HG02943 (cell line): Measurements from ENCODE around the gene PRDM2.

Source experiments
- ATAC-seq: cut with Tn5 transposase; IDR thresholded peaks from one replicate; pipeline ENCODE4 v1.9.1; 2021; ENCODE audit warnings: mild to moderate bottlenecking, low read depth, moderate library complexity; ENCODE audit not compliant: unreplicated experiment

PRDM2 gene

DNA sequence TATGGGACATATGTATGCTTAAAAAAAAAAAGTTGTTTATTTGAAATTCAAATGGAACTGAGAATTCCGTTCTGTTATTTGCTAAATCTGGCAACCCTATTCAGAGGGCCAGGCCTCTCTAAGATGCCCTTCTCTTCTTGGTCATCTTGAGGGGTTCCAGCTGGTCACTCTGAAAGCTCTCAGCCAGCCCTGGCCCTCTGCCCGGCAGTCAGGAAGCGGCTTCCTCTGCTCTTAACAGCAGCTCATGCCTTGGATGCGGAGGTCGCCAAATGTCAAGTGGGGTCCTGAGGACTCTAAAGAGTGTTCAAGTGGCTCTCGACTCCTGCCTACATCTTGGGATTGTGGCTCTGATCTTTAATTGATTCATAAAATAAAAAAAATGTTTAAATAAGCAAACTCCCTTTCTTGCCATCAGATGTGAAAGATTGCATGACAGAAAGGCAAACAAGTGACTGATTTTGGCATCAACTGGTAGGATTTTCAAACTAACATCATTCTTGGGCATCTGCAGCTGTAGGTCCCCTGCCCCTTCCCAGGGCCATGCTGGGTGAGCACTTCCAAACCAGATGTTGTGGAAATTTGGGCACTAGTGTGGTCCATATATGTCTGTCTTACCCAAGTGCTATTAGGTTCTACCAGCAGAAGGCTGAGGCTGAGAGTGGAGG lies 130.8 kb downstream of the PRDM2 start:
- no peak for ATAC-seq

DNA sequence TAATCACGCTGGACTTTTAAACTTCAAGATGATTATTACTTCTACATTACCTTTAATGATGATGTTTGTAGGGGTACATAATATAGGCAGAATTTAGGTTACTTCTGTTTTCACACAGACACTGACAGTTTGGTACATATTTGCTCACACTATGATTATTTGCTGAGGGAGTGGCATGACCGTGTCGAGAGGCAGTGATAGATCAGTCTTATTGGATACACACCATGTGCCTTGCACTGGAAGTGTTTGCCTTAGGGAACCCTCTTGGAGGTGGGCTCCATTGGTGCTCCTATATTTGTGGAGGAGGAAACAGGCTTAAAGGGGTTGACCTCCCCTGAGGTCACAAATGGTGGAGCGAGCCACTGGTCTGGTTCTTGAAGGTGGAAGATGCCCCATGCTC lies 132.1 kb downstream of the PRDM2 start:
- ATAC-seq = no peak

- no peak for ATAC-seq
Measured at GRCh38 chr1:13832536-13832935, 132.5 kb downstream of the PRDM2 start.

GRCh38 chr1:13836136-13836535 lies 136.1 kb downstream of the PRDM2 start:
- no peak for ATAC-seq

GRCh38 chr1:13836631-13837030 lies 136.6 kb downstream of the PRDM2 start:
- ATAC-seq = no peak

- ATAC-seq = no peak
Measured at GRCh38 chr1:13838236-13838635, 138.2 kb downstream of the PRDM2 start.

GRCh38 chr1:13842497-13842896 lies 142.5 kb downstream of the PRDM2 start:
- no peak for ATAC-seq

DNA sequence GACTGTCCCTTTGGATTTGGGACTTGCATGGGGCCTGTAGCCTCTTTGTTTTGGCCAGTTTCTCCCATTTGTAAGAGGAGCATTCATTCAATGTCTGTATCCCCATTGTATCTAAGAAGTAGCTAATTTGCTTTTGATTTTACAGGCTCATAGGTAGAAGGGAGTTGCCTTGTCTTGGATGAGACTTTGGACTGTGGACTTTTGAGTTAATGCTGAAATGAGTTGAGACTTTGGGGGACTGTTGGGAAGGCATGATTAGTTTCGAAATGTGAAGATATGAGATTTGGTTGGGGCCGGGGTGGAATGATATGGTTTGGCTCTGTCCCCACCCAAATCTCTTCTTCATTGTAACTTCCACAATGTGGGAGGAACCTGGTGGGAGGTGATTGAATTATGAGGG lies 151.7 kb downstream of the PRDM2 start:
- ATAC-seq = no peak

DNA sequence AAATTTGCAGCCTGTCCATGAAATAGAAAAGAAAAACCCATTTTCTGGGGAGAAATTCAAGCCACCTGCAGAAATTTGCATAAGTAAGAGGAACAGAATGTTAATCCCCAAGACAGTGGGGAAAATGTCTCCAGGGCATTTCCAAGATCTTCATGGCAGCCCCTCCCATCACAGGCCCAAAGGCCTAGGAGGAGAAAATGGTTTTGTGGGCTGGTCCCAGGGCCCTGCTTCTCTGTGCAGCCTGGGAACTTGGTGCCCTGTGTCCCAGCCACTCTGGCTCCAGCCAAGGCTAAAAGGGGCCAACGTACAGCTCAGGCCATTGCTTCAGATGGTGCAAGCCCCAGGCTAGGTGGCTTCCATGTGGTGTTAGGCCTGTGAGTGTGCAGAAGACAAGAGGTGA lies 155.6 kb downstream of the PRDM2 start:
- ATAC-seq = no peak

GRCh38 chr1:13860031-13860430 lies 160.0 kb downstream of the PRDM2 start:
- ATAC-seq = no peak

DNA sequence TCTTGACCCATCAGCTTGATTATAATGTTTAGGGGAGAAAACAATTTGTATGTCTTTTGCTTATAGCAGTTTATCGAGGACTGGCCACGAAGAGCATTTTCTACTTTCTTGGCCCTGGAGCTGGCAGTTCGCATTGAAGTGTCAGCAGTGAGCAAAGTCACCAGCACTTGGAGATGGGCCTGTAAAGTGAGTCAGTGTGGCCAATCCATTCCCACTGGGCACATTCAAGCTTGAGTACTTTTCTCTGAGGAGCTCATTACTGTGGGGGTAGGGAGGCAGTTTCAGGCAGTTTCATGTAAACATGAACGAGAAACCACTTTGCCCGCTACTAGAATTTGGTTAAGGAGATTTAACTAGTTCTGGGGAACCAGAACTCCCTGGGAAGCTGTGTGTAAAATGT lies 164.8 kb downstream of the PRDM2 start:
- no peak for ATAC-seq

DNA sequence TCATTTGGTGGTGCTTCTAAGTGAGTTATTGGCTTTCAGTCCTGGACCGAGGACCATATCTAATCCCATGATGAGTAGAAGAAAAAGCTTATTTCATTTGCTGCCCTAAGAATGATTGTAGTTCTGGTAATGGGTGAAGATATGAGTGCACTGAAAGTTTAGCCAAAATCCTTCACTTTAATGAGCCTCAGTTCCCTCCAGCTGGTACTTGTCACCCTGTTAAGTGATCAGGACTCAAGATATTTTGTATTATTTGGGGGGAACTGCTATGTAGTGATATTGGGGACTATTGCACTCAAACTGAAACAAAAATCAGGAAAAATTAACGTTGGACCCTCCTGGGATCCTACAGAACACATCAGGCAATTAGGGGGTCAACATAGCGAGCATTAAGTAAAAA lies 165.9 kb downstream of the PRDM2 start:
- no peak for ATAC-seq

DNA sequence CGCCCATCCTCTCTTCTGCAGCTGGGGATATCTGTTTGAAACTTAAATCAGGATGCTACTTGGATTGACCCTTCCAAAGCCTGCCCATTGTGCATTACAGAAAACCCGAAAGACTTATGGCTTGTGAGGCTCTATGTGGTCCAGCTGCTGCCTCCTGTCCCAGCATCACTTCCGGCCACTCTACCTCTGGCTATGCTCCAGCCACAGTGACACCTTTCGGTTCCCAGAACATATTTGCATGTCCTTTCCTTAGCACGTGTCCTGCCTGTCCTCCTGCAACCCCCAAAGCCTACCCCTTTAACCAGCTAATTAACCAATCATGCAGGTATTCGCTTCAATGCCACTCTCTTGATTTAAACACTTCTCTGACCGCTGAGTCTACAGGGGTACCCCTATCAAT lies 167.6 kb downstream of the PRDM2 start:
- ATAC-seq = no peak

DNA sequence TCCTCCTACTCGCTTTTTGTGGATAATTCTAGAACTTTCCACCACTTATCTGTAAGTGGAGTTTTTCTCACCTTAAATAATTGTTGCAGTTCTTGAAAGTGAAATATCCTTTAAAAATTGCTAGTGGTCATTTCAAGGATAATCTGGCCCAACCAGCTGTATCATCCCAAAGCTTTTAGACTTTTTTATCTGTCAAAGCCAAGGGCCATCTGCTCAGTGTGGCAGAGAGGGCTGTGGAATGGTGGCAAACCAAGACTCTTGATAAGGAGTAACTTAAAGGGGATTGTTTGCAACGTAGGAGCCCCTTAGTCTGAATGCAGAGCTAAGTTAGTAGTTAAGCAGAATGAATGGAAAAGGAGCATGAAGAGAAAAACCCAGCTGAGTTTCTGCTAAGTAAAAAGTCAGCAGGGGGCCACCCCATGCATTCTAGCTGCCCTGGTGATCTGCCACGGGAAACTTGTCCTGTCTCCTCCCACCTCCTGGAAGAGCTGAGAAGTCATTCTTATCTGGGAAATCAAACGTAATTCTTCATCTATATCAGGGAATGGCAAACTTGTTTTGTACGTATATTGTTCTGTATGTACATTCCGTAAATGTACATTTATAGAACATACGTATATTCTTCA lies 169.3 kb downstream of the PRDM2 start:
- no peak for ATAC-seq

- ATAC-seq = no peak
Measured at GRCh38 chr1:13871413-13871812, 171.4 kb downstream of the PRDM2 start.

DNA sequence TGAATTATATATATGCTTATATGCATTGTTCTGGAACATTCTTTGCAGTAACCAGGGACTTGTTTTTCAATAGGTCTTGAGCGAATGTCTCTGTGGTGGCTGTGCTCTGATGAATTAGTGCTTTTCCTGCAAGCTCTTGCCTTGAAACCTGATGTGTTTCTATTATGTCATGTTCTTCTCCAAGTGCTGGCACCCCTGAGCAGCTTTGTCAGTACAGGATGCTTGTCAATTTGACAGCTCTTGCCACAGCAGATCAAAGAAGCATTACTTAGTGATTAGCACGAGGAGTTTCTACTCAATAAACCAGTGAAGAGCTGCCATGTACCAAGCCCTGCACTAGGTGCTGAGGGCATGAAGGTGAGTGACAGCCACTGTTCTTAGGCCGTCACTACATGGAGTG lies 171.9 kb downstream of the PRDM2 start:
- no peak for ATAC-seq

GRCh38 chr1:13873032-13873431 lies 173.0 kb downstream of the PRDM2 start:
- ATAC-seq = no peak
